Mesenteric fat pad (tissue), 1 donor: ENCODE data around the gene LRPAP1. TPM values are rescaled to one million over a fixed set of nuclear protein-coding genes. Genes with fewer than 3 reads are reported as not detected.

Source experiments
- DNase-seq: peaks from one replicate; pipeline ENCODE4 v3.0.0-alpha.2; 2020; ENCODE audit warnings: low spot score
- total RNA-seq: library from RNA; stranded (reverse); fragmentation: NEBNext Ultra II Directional; extraction: Animal tissue kit (Norgen Biotek cat#: 25700); gene quantifications from one replicate; pipeline ENCODE4 v1.2.1, GENCODE V29; 2021
- donor health status: DM: yes; HTN: yes; CAD: no.

LRPAP1 gene
- total RNA-seq, 1 donor from 2014 or later = 116 TPM

DNA sequence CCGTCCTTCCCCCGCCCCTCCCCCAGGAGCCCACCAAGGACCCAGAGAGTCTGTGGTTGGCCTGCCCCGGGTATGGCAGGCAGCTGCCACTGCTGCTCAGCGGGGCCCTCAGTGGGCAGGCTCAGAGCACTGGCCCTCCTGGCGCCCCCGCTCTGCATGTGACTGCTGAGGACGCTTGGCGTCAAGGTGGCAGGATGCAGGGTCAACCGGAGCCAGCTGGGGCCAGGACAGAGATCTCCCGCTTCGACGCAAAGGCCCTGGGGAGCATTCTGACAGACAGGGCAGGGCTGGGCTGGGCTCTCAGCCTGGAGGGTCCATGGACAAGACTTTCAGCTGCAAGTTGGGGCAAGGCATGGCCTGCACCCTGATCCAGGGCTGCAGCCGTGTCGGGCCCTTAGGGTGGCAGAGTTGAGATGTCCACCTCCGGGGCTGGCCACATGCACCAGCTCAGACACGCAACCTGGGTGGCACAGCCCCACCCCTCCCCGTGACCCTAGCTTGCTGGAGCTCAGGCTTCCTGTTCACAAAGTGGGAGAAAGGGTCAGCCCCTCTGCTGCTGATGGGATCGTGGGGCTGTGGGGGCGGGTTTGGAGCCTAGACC lies 30.3 kb downstream of the LRPAP1 start:
- DNase-seq = no peak

DNA sequence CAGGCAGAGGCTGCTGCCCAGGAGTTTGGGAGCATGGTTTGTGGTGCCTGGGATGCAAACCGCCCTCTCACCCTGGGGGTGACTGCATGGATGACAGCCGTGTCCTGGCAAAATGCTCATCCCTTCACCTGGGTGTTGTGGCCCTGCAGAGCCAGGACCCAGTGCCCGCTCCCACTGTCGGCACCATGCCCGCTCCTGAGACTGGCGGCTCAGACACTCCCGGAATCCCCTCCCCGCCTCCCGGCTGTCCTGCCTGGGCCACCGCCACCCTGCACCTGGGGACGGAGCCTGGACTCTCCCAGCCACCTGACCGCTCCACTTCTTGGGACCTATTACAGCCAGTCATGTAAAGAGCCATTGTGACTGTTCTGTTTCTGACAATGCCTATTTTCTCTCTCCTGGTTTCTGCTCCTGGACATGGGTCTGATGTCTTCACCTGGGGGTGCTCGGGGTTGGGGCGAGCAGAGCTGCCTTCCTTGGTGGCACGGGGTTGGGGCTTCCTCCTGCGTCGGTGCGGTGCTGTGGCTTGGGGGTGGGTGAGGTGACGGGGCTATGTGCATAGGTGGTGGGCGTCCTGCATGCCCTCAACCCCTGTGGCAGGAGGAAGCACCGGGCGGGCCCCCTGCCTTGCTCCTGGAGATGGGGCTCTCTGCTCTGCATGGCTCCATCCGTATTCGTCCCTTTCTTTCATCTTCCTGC lies 30.9 kb downstream of the LRPAP1 start:
- DNase-seq = no peak

DNA sequence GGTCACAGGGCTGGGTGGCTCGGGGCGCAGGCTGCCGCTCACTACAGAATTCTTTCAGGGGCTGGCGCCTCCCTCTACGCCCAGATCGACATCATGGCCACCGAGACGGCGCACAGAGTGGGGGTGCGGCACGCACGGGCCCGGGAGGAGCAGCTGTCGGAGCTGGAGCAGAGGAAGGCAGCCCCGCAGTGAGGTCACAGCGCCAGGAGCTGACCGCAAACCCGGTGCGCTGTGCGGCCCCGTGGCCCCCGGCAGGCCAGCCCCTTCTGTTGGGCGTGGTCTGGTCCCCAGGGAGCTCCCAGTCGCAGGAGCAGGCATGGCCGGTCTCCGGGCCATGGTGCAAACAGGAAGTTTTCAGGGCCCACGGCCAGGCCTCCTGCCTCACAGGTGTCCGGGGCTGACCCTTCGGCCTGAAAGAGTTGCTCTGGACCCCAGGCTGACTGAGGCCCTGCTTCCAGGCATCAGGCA lies 31.6 kb downstream of the LRPAP1 start:
- no peak for DNase-seq

DNA sequence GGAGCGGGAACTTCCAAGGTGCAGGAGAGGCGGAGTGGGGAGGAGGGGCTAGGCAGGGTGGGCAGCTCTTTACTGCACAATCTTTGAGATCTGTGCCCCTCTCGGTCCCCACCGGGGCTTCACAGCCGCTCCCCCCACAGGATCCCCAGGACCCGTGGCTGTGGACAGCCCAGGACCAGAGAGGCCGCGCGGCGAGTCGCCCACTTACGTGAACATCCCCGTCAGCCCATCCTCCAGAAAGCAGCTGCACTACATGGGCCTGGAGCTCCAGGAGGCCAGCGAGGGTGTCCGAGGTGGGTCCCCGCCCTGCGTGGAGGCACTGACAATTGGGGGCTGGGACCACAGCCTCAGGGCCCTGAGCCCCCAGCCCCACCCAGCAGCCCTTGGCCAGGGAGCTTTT lies 32.1 kb downstream of the LRPAP1 start:
- DNase-seq = no peak

DNA sequence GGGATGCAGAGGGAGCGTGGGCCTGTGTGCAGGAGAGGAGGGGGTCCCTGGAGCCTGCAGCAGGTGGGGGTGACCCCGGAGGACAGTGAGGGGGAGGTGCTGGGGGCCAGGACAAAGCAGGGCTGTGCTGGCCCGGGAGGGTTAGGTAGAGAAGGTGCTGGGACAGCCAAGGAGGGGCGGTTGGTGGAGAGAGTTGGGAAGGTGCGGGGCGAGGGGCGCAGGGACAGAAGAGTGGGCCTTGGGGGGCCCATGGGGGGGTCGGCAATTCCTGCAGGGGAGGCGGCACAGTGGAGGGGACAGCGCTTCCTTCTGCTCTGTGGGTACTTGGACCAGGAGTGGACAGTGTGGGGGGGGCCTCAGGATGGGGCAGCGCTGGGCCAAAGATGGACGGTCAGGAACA lies 32.5 kb downstream of the LRPAP1 start:
- no peak for DNase-seq

DNA sequence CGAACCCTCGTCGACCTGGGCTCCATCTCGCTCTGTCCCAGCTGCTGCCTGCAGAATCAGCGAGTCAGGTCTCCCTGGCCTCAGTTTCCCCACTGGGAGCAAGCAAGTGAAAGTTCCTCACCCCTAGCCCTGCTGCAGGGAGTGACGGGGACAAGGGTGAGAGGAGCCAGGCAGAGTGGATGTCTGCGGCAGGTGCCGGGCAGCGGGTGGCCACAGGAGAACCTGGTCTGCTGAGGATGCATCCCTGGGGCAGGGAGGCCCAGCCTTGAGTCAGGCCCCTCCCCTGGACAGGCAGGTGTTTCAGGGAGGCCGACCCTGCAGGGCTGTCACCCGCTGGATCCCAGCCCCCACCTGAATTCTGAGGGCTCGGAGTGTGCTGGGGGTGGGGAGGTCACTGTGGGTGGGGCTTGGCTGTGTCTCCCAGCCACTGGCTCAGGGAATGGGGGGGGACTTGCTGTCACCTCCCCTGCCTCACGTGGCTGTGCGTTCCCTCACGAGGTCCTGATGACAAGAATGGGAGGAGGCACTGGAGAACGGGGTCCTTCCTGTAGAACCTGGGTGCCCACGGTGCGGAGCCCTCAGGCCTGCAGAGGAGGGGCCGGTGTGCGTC lies 33.2 kb downstream of the LRPAP1 start:
- DNase-seq = no peak

DNA sequence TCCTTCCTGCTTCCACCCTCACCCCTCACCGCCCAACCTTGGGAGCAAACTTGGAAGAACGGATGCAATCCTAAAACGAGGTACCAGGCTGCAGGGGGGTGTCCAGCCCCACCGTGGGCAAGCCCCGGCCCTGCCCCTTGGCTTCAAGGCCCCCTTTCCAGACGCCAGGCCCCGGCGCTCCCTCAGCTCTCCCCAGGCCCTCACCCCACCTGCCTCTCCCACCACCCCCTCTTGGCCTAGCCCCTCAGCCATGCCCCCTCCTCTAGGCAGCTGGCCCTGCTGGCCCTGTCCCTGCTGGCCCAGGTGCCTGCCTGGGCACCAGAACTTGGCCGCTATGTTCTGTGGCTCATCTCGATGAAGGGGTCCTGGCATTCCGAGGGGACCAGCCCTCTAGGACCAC lies 33.8 kb downstream of the LRPAP1 start:
- no peak for DNase-seq

DNA sequence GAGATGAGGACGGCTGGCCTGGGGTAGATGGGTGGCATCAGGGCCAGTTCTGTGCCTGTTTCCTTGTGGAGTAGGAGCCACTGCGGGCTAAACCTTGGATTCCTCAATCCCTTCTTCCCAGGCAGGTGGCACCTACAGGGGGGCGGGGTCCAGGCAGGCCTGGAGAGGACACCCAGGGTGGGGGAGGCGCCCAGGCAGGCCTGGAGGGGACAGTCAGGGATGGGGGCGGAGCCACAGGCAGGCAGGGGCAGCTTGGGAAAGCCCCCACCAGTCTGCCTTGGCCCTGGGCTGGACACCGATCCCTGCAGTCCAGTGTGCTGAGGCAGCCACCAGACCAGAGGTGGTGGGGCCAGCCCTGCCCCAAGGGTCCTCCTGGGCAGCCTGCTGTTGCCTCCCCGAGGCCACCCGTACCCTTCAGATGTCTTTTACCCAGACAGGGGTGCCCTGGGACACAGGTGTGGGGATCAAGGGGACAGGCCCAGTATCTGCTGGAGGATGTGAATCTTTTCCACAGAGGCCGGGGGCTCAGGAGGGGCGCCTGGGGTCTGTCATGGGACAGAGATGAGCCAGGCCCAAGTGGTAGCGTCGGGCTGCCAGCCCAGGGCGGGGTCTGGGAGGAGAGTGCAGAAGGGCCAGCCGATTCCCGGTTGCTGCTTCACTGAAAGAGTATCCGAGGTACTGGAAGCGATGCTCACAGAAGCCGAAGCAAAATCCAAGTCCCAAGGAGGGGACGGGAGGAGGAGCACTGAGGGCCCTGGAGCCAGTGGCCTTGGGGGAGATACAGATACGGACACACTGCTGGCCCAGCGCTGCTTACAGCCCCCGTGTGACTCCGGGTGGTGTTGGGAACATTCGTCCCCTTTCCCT lies 34.5 kb downstream of the LRPAP1 start:
- no peak for DNase-seq

DNA sequence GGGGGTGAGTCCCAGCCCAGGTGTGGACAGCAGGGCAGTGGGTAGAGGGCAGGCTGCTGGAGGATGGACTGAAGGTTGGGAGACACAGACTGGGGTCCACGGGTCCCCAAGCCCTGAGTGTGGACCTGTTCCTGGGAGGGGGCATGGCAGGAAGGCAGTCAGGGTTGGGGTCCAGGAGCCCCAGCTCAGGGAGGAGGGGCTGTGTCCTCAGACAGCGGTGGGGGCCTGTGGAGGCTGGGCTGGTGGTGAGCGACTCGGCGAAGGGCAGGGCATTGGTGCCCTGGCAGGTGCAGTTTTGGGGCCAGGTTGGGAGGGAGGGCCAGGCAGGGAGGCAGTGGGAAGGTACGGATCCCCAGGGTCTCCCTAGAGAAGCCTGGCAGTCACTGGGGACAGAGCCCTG lies 35.1 kb downstream of the LRPAP1 start:
- DNase-seq = no peak

DNA sequence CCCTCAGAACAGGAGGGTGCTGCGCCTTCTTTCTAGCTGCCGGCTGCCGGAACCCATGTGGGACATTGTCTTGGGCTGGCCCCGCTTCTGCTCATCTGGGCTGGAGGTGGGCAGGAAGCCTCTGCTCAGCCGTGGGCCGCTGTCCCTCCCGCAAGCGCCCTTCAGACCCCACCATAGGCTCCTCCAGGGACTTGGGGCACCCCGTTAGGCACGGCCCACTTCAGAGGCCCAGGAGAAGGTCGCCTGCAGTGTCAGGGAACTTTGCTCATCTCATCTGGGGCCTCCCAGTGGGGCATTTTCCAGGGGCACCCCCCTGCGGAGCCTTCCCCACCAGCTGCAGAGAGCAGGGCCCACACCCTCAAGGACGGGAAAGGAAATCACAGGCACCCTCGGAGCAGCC lies 36.2 kb downstream of the LRPAP1 start:
- no peak for DNase-seq

DNA sequence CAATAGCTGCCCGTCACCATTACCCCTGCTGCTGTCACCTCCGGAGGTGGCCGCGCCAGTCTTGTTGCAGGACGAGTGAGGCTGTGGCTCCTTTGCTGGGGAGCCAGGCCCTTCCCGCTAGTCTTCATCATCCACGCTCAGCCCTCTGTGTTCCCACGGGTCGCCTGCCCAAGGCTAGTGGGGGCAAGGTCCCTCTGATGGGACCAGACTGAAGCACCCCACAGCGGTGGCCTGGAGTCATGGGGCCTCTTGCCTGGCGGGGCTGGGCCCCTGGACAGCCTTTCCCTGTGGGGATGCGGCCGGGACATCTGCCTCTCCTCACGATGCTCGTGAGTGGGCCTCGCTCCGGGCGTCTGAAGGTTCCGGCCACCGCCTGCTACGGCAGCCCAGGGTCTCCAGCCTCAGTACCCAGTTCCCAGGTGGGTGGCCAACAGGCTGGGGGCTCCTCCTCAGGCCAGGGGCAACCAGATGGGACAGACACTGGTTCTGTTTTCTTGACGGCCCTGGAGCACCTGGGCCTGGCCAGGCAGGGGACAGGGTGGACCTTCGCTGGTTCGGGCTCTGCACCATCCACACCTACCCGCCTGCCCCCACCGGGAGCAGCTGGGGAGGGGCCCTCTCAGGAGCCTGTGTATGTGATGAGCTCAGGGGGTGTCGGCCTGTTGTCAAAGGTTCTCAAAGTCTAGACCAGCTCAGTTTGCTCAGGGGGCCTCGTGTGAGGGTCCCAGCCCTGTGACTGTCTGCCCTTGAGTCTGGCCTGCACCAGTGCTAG lies 36.8 kb downstream of the LRPAP1 start:
- DNase-seq = no peak

DNA sequence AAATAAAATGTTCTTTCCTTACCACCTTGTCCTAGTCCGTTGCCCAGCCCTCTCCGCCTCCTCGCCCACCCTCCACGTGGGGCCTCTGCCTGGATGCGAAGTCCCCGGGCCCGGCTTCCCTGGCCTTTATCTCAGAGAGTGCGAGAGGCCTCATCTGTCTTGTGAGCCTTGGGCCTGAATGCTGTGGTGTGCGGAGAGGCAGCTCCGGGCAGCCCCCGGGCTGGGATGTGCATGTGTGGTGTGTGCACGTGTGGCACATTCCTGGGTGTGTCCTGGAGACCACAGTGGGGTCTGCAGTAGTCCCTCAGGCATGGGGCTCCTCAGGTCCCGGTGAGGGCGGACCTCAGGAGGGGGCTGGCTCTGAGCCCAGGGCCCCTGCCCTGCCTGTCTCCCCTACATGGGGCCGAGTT lies 37.8 kb downstream of the LRPAP1 start:
- no peak for DNase-seq

DNA sequence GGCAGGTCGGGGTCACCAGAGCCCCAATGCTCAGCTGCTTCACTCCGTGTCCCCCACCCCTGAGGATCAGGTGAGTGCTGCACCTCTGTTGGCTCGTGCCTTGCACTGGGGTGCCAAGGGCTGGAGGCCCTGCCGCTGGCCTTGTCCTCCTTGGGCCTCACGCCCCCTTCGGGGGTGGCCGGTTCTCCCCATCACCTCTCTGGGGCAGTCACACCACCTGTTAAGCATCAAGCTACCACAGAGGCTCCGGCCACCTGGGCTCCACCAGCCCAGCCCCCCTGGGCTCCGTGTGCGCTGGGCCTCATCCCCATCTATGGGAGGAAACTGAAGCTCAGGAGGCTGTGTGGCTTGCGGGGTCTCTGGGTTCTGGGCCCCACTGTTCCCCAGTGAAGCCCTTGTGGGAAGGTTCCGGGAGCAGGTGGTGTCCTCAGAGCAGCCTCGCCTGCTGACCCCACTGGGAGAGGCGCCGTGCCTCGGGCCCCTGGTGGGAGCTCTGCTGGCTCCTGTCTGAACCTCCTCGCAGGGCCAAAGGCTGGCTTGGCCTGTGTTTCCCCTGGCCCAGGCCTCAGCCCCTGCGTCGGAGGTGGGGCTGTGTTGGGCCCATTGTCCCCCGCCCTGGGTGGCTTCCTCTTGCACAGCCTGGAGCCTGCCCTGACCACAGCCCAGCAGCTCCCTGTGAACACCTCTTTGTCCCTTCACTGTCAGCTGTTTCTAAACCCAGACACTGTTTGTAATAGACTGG lies 38.3 kb downstream of the LRPAP1 start:
- no peak for DNase-seq

DNA sequence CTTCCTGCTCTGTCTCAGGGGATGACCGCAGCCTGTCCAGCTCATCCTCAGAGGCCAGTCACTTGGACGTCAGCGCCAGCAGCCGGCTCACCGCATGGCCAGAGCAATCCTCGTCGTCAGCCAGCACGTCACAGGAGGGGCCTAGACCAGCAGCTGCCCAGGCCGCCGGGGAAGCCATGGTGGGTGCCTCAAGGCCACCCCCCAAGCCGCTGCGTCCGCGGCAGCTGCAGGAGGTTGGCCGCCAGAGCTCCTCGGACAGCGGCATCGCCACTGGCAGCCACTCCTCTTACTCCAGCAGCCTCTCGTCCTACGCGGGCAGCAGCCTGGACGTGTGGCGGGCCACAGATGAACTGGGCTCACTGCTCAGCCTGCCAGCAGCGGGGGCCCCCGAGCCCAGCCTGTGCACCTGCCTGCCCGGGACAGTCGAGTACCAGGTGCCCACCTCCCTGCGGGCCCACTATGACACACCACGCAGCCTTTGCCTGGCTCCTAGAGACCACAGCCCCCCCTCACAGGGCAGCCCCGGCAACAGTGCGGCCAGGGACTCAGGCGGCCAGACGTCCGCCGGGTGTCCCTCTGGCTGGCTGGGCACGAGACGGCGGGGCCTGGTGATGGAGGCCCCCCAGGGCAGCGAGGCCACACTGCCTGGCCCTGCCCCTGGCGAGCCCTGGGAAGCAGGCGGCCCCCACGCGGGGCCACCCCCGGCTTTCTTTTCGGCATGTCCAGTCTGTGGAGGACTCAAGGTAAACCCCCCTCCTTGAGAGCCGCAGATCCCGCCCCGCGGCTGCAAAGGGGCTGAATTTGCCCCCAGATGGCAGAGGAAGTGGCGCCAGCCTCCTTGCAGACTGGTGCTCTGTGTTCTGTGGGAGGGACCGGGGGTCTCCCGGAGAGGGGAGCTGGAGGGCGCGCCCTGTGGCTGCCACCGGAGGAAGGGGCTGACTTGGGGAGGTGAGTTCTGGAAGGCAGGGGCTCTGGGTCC lies 39.2 kb downstream of the LRPAP1 start:
- no peak for DNase-seq

DNA sequence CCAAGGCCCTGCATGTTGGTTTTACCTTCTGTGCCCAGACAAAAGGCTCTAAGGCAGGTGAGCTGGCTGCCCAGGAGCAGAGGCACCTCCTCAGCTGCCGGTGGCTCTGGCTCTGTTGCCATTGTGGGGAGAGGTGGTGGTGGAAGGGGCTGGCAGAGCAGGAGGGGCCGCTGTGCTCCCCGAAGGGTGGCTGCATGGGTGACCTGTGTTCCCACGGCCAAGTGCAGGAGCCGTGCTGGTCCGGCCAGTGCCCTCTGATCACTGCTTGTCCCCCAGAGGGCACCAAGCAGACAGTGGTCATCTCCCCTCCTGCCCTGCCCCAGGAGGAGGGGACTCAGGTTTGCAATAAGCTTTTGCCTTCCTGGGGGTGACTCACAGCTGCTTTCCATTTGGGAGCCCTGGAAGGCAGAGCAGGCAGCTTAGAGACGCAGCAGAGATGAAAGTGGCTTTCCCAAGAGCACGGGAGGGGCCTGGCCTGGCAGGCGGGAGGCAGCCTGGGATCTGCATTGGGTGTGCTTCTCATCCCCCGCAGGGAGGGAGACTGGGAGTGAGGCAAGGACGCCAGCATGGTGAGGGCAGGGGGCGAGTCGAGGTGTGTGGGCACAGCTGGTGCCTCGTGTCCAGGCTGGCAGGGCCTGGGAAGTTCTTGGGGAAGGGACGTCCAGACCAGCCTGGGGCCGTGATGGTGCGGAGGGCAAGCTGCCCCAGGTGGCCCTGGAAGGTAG lies 40.4 kb downstream of the LRPAP1 start:
- no peak for DNase-seq

DNA sequence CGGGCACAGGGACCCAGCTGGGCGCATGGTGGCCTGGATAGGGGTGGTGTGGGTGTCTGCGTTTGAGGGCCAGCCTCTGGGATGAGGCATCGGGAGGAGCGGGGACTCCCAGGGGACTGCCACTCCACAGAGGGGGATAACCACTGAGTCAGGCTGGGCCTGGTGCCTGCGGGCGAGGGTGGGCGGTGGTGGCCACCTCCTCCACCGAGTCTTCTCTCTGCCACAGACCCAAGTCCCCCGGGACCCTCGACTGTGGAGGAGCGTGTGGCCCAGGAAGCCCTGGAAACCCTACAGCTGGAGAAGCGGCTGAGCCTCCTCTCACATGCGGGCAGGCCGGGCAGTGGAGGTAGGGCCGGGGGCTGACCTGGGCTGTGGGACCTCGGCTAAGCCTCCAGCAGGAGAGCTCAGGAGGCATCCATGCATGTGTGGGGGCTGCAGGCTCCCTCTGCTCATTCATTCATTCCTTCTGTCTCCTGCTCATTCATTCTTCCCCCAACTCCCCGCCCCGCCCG lies 42.7 kb downstream of the LRPAP1 start:
- DNase-seq = no peak

DNA sequence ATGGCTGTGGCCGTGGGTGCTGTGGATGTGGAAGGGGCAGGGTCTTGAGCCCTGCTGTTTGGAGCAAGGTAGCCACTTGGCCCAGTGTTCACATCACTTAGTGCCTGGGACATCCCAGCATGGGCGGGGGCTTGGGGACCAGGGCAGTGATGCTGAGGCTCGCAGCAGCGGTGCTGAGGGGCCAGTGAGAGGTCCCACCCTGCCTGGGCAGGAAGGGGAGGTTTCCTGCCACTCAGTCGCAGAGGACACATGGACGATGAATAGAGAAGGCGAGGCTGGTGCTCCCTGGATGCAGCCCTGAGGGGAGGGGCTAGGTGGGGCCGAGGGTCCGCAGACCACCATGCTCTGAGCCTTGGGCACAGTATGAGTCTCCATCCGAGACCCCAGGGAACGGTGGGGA lies 43.4 kb downstream of the LRPAP1 start:
- no peak for DNase-seq

DNA sequence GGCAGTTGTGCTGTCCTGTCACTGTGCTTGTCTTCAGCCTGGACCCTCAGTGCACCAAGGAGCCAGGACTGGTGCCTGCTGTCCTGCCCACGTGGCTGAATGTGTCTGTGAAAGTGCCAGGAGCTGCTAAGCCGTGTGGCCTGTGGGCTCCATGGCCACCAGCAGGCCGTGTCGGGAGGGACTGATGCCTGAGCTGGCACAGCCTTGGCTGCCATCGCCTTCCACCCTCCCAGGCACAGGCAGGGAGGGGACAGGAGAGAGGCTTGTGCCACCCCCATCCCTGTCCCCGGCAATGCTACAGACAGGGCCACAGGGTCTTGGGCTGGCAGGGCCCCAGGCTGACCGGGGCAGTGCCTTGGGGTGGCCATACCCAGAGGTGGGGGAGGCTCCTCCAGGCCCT lies 44.4 kb downstream of the LRPAP1 start:
- no peak for DNase-seq
